DND-41 (cell line): ENCODE measurements around the gene KLRD1.

Source experiments
- ATAC-seq: fragments of 200-7000 bp; cut with Tn5 transposase; 3 replicates; pipeline ENCODE4 v1.9.1; 2021; ENCODE audit warnings: low read depth; ENCODE audit not compliant: insufficient read depth
- DNase-seq: peaks from one replicate; pipeline ENCODE4 v3.0.0-alpha.2; 2020
- H2AFZ ChIP-seq: 2 replicates; pipeline ENCODE4 v1.6.0; 2012; ENCODE audit warnings: low read depth, low read length
- H3K27ac ChIP-seq: 2 replicates; pipeline ENCODE4 v1.5.1; 2012; ENCODE audit warnings: low read length, inconsistent platforms
- H3K27me3 ChIP-seq: fragments of 200-600 bp; sonication (generic); 2 replicates; pipeline ENCODE4 v1.6.0; 2012; ENCODE audit warnings: low read length, mild to moderate bottlenecking, inconsistent platforms; ENCODE audit not compliant: insufficient read depth, poor library complexity
- H3K36me3 ChIP-seq: 2 replicates; pipeline ENCODE4 v1.5.1; 2012; ENCODE audit warnings: low read length, inconsistent platforms; ENCODE audit not compliant: insufficient read depth
- H3K4me1 ChIP-seq: 2 replicates; pipeline ENCODE4 v1.5.1; 2012; ENCODE audit warnings: mild to moderate bottlenecking, low read length; ENCODE audit not compliant: insufficient read depth
- H3K4me2 ChIP-seq: 2 replicates; pipeline ENCODE4 v1.6.0; 2012; ENCODE audit warnings: mild to moderate bottlenecking, moderate library complexity, low read length, inconsistent platforms; ENCODE audit not compliant: insufficient read depth
- H3K4me3 ChIP-seq, 2 experiments: fragments of 200-600 bp in 1 of 2; shearing (Covaris generic) in 1 of 2; 2 replicates each; pipeline ENCODE4 v1.5.1; 2012 to 2016; ENCODE audit warnings: inconsistent platforms in 2 of 2, low read length in 2 of 2, mild to moderate bottlenecking in 2 of 2, low read depth in 1 of 2, moderate library complexity in 1 of 2
- H3K79me2 ChIP-seq: 2 replicates; pipeline ENCODE4 v1.6.0; 2012; ENCODE audit warnings: low read length, inconsistent platforms; ENCODE audit not compliant: insufficient read depth
- H3K9ac ChIP-seq: 2 replicates; pipeline ENCODE4 v1.6.0; 2012; ENCODE audit warnings: low read depth, mild to moderate bottlenecking, inconsistent platforms, low read length, moderate library complexity
- H3K9me3 ChIP-seq: 2 replicates; pipeline ENCODE4 v1.5.1; 2012; ENCODE audit warnings: low read length, moderate library complexity, mild to moderate bottlenecking, inconsistent platforms; ENCODE audit not compliant: insufficient read depth, severe bottlenecking
- H4K20me1 ChIP-seq: 2 replicates; pipeline ENCODE4 v1.6.0; 2012; ENCODE audit warnings: low read length; ENCODE audit not compliant: insufficient read depth
- CTCF ChIP-seq: IDR thresholded peaks from 2 replicates; pipeline ENCODE4 v1.5.1; 2012; ENCODE audit warnings: borderline replicate concordance, low read length, moderate library complexity, mild to moderate bottlenecking; ENCODE audit not compliant: poor library complexity, severe bottlenecking; ENCODE audit errors: extremely low read depth
- EZH2 ChIP-seq: IDR thresholded peaks from 3 replicates; pipeline ENCODE4 v1.6.1; 2012; ENCODE audit warnings: borderline replicate concordance, low read depth, mild to moderate bottlenecking, moderate library complexity, low read length, inconsistent platforms; ENCODE audit not compliant: severe bottlenecking

Gene KLRD1

DNA sequence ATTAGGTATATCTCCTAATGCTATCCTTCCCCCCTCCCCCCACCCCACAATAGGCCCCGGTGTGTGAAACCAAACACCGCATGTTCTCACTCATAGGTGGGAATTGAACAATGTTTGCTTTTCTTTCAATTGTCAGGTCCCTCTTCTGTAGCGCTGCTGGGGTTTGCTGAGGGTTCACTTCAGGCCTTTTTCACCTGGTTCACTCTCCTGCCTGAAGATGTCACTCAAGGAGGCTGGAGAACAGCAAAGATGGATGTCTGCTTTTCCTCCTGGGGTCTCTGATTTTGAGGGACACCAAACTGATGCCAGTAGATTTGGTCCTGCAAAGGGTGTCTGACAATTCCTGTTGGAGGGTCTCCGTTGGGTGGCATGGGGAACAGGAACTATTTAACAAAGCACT lies 46.4 kb downstream of the KLRD1 start:
- no peaks in the 10 kb centered on the region for H3K9me3 ChIP-seq
- no peak for ATAC-seq
- no peaks in the 10 kb centered on the region for H3K79me2 ChIP-seq
- no peak overlapping the region for H3K4me3 ChIP-seq
- no peak for DNase-seq
- no peaks in the 10 kb centered on the region for H3K4me1 ChIP-seq
- TF ChIP-seq EZH2 (no peak), CTCF (no peak)
- H3K36me3 ChIP-seq: no peaks in the 10 kb centered on the region
- H3K27me3 ChIP-seq: no peaks in the 10 kb centered on the region
- no peak overlapping the region for H3K9ac ChIP-seq
- H2AFZ ChIP-seq: no peak overlapping the region
- no peaks in the 10 kb centered on the region for H4K20me1 ChIP-seq
- H3K27ac ChIP-seq: no peak overlapping the region
- H3K4me2 ChIP-seq: no peak overlapping the region

GRCh38 chr12:10354502-10354901 lies 46.8 kb downstream of the KLRD1 start:
- no peak overlapping the region for H3K27ac ChIP-seq
- H3K9ac ChIP-seq: no peak overlapping the region
- no peaks in the 10 kb centered on the region for H3K4me1 ChIP-seq
- H2AFZ ChIP-seq: no peak overlapping the region
- ATAC-seq: no peak
- H3K36me3 ChIP-seq: no peaks in the 10 kb centered on the region
- no peak for DNase-seq
- H3K4me3 ChIP-seq: no peak overlapping the region
- H3K27me3 ChIP-seq: no peaks in the 10 kb centered on the region
- H4K20me1 ChIP-seq: no peaks in the 10 kb centered on the region
- H3K9me3 ChIP-seq: no peaks in the 10 kb centered on the region
- no peak overlapping the region for H3K4me2 ChIP-seq
- no peaks in the 10 kb centered on the region for H3K79me2 ChIP-seq
- TF ChIP-seq CTCF (no peak), EZH2 (no peak)

DNA sequence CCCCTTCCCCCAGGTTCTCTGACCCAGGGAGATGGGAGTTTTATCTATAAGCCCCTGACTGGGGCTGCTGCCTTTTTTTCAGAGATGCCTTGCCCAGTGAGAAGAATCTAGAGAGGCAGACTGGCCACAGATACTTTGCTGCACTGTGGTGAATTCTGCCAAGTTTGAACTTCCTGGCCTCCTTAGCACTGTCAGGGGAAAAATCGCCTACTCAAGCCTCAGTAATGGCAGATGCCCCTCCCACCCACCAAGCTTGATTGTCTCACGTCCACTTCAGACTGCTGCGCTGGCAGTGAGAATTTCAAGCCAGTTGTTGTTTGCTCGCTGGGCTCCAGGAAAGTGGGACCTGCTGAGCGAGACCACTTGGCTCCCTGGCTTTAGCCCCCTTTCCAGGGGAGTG lies 50.5 kb downstream of the KLRD1 start:
- Histone ChIP-seq H3K9me3 (no peaks in the 10 kb centered on the region), H3K4me3 (no peak overlapping the region), H3K9ac (no peak overlapping the region), H3K36me3 (no peaks in the 10 kb centered on the region), H3K27ac (no peak overlapping the region), H3K4me1 (peaks cover 4% of the 10 kb centered on the region; the same call in 1 of the 2 replicates), H2AFZ (no peak overlapping the region), H4K20me1 (no peaks in the 10 kb centered on the region), H3K27me3 (no peaks in the 10 kb centered on the region), H3K4me2 (no peak overlapping the region), H3K79me2 (no peaks in the 10 kb centered on the region)
- ATAC-seq: no peak
- no peak for DNase-seq
- TF ChIP-seq CTCF (no peak), EZH2 (no peak)

DNA sequence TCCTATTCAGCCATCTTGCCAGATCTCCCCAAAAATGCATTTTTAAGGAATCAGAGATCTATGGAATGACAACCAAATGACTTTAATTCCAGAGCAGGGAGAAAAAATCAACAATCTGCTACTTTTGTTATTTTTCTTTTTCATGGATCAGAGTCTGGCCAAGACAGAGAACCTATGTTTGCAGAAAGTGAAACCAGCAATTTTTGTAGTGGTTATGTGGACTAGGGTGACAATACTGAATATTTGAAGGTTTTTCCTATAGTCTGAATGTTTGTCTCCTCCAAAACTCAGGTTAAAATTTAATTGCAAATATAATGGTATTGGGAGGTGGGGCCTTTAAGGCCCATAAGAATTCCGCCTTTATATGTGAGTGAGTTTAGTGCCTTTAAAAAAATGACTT lies 51.3 kb downstream of the KLRD1 start:
- Histone ChIP-seq H3K27me3 (no peaks in the 10 kb centered on the region), H3K9ac (no peak overlapping the region), H4K20me1 (no peaks in the 10 kb centered on the region), H3K36me3 (no peaks in the 10 kb centered on the region), H2AFZ (no peak overlapping the region), H3K27ac (no peak overlapping the region), H3K4me2 (no peak overlapping the region), H3K4me3 (no peak overlapping the region), H3K4me1 (peaks cover 13% of the 10 kb centered on the region), H3K79me2 (no peaks in the 10 kb centered on the region), H3K9me3 (no peaks in the 10 kb centered on the region)
- ATAC-seq: no peak
- DNase-seq: no peak
- TF ChIP-seq CTCF (no peak), EZH2 (no peak)
